ENCODE data around the gene HECTD2.

Gene HECTD2

DNA sequence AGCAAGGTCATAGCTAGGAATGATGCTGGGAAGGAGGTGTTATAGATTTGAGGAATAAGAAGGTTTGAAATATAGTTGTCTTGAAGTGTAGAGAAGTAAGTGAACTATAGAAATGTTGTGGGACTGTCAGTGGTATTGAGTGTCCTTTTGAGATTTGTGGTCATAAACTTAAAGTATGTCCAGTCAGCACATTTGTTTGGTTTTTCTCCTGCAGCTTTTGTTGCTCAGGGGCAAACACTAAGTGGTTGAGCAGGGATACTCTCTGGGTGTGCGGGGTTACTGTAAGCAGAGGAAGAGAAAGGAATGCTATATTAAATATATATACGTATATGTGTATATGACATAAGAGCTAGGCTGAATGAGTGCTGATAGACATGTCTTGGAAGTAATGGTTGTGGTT lies 67.1 kb downstream of the HECTD2 start:
- ATAC-seq = no peak
- TF ChIP-seq ZNF8 (CRISPR knock-in tag; IDR thresholded peaks at IDR 0.05) (no peak), TCF4 (CRISPR knock-in tag; IDR thresholded peaks at IDR 0.05; ENCODE audit: borderline replicate concordance) (no peak), OSR1 (CRISPR knock-in tag; IDR thresholded peaks at IDR 0.05) (no peak), ZC3H10 (CRISPR knock-in tag; IDR thresholded peaks at IDR 0.05) (no peak), SNAI2 (CRISPR knock-in tag; IDR thresholded peaks at IDR 0.05) (no peak), RARB (CRISPR knock-in tag; IDR thresholded peaks at IDR 0.05) (no peak), PPARA (CRISPR knock-in tag; IDR thresholded peaks at IDR 0.05; ENCODE audit: borderline replicate concordance) (no peak), ZNF565 (CRISPR knock-in tag; conservative IDR thresholded peaks at IDR 0.05; ENCODE audit: low read depth) (no peak), GLIS3 (CRISPR knock-in tag; IDR thresholded peaks at IDR 0.05) (no peak)
- TF ChIP-seq, protein P1, sequence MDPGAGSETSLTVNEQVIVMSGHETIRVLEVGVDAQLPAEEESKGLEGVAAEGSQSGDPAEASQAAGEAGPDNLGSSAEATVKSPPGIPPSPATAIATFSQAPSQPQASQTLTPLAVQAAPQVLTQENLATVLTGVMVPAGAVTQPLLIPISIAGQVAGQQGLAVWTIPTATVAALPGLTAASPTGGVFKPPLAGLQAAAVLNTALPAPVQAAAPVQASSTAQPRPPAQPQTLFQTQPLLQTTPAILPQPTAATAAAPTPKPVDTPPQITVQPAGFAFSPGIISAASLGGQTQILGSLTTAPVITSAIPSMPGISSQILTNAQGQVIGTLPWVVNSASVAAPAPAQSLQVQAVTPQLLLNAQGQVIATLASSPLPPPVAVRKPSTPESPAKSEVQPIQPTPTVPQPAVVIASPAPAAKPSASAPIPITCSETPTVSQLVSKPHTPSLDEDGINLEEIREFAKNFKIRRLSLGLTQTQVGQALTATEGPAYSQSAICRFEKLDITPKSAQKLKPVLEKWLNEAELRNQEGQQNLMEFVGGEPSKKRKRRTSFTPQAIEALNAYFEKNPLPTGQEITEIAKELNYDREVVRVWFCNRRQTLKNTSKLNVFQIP (CRISPR knock-in tag; IDR thresholded peaks at IDR 0.05; ENCODE audit: borderline replicate concordance, low read depth) = no peak

DNA sequence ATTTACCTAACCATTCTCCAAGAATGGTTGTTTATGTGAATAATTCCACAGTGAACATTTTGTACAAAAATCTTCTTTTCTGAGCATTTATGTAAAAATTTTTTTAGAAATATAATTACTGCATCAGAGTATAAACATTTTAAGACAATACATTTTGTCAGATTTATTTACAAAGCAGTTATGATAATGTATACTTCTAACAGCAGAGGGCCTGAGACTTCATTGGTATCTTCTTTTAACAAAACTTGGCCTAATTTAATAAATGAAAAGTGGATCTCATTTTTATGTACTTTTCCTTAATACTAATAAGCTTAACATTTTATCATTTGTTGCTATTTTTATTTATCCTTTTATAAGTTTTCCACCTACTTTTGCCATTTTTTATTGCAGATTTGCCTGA lies 69.4 kb downstream of the HECTD2 start:
- no peak for ATAC-seq
- no peak for TF ChIP-seq SNAI2 (CRISPR knock-in tag; IDR thresholded peaks at IDR 0.05)

DNA sequence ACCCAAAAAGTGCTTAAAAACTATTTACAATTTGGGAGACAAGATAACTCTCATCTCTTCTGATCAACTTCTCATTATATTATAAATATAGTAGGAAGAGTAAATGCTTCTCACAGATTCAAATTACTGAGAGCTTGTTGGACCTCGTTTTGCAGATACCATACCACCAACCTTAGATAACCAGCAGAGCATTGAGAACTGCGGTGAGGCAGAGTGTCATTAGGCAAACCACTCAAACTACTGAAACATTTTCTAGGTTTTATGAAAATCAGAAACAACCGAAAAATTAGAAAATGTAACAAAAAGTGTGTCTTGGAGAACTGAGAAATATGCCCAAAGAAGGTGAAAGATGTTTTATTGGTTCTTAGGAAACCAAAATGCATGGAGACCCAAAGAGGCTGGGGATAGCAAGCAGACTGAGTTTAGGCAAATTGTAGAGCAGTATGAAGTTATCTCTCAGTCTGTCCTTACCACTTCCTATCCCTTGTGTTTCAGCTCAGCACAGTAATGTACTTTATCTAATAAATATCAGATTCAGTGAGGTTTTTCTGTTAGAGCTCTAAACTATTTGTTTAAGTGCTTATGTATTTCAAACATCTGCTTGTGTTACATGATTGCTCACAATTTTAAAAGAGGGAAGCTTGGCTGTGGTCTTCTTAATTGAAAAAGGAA lies 77.9 kb downstream of the HECTD2 start:
- ATAC-seq = no peak
- TF ChIP-seq GLIS3 (CRISPR knock-in tag; IDR thresholded peaks at IDR 0.05) = no peak
- TF ChIP-seq ZFP30 (CRISPR knock-in tag; IDR thresholded peaks at IDR 0.05) = no peak
- TF ChIP-seq OSR1 (CRISPR knock-in tag; IDR thresholded peaks at IDR 0.05) = no peak
- TF ChIP-seq PPARA (CRISPR knock-in tag; IDR thresholded peaks at IDR 0.05; ENCODE audit: borderline replicate concordance) = no peak
- no peak for TF ChIP-seq ZC3H10 (CRISPR knock-in tag; IDR thresholded peaks at IDR 0.05)
- no peak for TF ChIP-seq CSDC2 (CRISPR knock-in tag; IDR thresholded peaks at IDR 0.05)
- TF ChIP-seq SNAI2 (CRISPR knock-in tag; IDR thresholded peaks at IDR 0.05) = no peak

DNA sequence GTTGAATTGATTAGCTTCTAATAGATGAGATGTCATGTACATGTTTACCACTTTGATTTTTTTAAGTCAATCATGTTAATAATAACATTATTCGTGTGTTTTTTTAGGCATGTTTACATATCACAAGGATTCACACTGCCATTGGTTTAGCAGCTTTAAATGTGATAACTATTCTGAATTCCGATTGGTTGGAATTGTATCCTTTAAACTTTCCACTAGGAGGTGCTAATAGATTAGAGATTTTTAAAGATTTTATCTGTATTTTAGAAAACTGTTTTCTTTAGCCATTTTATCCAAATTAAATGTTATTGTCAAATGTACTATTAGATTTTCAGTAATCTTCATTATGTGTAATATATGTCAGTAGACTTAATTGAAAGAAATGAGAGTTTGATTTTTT lies 83.2 kb downstream of the HECTD2 start:
- TF ChIP-seq OSR1 (CRISPR knock-in tag; IDR thresholded peaks at IDR 0.05) (no peak), TOX (CRISPR knock-in tag; IDR thresholded peaks at IDR 0.05; ENCODE audit: borderline replicate concordance) (no peak), CSDC2 (CRISPR knock-in tag; IDR thresholded peaks at IDR 0.05) (no peak), PPARA (CRISPR knock-in tag; IDR thresholded peaks at IDR 0.05; ENCODE audit: borderline replicate concordance) (no peak), ZC3H10 (CRISPR knock-in tag; IDR thresholded peaks at IDR 0.05) (no peak), ISL1 (CRISPR knock-in tag; IDR thresholded peaks at IDR 0.05) (no peak), SNAI2 (CRISPR knock-in tag; IDR thresholded peaks at IDR 0.05) (no peak), ZFP3 (CRISPR knock-in tag; IDR thresholded peaks at IDR 0.05) (no peak), TCF4 (CRISPR knock-in tag; IDR thresholded peaks at IDR 0.05; ENCODE audit: borderline replicate concordance) (no peak), ZNF70 (CRISPR knock-in tag; IDR thresholded peaks at IDR 0.05) (no peak), ZNF8 (CRISPR knock-in tag; IDR thresholded peaks at IDR 0.05) (no peak), ZFP30 (CRISPR knock-in tag; IDR thresholded peaks at IDR 0.05) (no peak), ESRRG (CRISPR knock-in tag; IDR thresholded peaks at IDR 0.05) (no peak)
- TF ChIP-seq, protein P2, sequence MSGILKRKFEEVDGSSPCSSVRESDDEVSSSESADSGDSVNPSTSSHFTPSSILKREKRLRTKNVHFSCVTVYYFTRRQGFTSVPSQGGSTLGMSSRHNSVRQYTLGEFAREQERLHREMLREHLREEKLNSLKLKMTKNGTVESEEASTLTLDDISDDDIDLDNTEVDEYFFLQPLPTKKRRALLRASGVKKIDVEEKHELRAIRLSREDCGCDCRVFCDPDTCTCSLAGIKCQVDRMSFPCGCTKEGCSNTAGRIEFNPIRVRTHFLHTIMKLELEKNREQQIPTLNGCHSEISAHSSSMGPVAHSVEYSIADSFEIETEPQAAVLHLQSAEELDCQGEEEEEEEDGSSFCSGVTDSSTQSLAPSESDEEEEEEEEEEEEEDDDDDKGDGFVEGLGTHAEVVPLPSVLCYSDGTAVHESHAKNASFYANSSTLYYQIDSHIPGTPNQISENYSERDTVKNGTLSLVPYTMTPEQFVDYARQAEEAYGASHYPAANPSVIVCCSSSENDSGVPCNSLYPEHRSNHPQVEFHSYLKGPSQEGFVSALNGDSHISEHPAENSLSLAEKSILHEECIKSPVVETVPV (CRISPR knock-in tag; IDR thresholded peaks at IDR 0.05) = no peak
- TF ChIP-seq, protein P3, sequence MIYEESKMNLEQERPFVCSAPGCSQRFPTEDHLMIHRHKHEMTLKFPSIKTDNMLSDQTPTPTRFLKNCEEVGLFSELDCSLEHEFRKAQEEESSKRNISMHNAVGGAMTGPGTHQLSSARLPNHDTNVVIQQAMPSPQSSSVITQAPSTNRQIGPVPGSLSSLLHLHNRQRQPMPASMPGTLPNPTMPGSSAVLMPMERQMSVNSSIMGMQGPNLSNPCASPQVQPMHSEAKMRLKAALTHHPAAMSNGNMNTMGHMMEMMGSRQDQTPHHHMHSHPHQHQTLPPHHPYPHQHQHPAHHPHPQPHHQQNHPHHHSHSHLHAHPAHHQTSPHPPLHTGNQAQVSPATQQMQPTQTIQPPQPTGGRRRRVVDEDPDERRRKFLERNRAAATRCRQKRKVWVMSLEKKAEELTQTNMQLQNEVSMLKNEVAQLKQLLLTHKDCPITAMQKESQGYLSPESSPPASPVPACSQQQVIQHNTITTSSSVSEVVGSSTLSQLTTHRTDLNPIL (CRISPR knock-in tag; IDR thresholded peaks at IDR 0.05; ENCODE audit: low read depth) = no peak
- TF ChIP-seq, protein P4, sequence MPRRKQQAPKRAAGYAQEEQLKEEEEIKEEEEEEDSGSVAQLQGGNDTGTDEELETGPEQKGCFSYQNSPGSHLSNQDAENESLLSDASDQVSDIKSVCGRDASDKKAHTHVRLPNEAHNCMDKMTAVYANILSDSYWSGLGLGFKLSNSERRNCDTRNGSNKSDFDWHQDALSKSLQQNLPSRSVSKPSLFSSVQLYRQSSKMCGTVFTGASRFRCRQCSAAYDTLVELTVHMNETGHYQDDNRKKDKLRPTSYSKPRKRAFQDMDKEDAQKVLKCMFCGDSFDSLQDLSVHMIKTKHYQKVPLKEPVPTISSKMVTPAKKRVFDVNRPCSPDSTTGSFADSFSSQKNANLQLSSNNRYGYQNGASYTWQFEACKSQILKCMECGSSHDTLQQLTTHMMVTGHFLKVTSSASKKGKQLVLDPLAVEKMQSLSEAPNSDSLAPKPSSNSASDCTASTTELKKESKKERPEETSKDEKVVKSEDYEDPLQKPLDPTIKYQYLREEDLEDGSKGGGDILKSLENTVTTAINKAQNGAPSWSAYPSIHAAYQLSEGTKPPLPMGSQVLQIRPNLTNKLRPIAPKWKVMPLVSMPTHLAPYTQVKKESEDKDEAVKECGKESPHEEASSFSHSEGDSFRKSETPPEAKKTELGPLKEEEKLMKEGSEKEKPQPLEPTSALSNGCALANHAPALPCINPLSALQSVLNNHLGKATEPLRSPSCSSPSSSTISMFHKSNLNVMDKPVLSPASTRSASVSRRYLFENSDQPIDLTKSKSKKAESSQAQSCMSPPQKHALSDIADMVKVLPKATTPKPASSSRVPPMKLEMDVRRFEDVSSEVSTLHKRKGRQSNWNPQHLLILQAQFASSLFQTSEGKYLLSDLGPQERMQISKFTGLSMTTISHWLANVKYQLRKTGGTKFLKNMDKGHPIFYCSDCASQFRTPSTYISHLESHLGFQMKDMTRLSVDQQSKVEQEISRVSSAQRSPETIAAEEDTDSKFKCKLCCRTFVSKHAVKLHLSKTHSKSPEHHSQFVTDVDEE (CRISPR knock-in tag; IDR thresholded peaks at IDR 0.05) = no peak
- TF ChIP-seq, protein P1 (CRISPR knock-in tag; IDR thresholded peaks at IDR 0.05; ENCODE audit: borderline replicate concordance, low read depth) = no peak
- ATAC-seq = peak; percentile 38; the same call in 1 of the 3 replicates
